ENCODE data around the gene GATD1.

Gene GATD1

DNA sequence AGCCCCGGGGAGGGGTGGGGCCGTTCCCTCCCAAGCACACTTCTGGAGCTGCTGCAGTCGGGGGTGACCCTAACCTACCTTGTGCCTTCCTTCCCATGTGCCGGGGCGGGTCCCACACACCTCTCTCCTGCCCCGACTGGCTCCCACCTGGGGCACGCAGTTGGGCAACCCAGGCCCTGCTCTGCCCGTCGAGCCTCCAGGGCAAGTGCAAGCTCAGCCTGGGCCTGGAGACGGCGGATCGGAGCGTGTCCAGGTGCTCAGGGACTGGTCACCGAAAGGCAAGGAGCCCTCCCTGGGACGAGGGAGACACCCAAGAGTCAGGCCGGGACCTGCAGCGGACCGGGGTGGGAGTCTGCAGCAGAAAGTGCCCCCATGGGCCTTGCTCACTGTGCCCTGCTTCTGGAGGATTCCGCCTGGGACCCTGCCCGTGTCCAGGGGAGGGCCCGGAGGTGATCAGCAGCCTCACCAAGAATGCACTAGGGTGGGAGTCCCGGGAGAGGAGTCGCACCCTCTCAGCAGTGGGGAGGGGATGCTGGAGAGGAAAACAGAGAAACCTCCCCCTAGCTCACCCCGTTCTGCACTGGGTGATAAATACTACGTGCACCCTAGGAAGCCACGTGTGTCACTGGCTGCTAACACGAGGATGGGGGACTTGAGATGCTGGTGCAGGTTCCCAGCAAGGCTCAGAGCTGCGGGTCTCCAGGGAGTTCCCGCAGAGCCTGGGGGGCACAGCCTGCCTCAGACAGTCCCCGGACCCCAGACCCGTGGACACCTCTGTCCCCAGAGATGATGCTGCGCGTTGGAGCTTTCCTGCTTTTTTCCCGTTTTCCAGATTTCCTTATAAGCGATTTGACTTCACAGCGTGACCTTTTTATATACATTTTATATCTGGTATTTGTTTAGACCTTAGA lies 5.2 kb upstream of the GATD1 start:
- in situ Hi-C loops (cut with MboI; ENCODE audit: low sequenced_read_pairs): no loop called here

DNA sequence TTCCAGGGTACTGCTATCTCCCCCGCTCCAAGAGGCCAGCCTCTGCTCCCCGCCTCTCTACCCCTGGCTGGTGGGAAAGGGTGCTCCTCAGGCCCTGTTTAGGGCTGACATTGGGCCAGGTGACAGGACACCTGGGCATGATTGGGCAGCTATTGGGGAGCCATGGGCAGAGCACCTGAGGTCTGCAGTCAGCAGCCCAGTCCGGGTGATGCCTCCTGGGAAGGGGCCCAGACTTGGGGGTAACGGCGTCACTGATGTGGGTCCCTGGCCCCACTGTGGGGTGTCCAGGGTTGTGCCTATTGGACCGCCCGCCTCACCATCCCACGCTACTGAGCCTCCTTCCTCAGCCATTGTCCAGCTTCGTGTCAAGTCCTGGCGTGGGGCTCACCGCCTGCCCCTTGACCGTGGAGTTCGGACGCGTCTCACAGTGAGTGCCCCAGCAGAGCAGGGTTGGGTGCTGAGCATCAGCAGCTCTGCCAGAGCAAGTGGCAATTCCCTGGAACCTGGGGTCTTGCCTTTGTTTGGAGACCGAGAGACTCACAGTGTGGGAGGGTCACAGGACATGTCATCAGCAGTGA lies 2.8 kb upstream of the GATD1 start:
- in situ Hi-C loops (cut with MboI; ENCODE audit: low sequenced_read_pairs): no loop called here

DNA sequence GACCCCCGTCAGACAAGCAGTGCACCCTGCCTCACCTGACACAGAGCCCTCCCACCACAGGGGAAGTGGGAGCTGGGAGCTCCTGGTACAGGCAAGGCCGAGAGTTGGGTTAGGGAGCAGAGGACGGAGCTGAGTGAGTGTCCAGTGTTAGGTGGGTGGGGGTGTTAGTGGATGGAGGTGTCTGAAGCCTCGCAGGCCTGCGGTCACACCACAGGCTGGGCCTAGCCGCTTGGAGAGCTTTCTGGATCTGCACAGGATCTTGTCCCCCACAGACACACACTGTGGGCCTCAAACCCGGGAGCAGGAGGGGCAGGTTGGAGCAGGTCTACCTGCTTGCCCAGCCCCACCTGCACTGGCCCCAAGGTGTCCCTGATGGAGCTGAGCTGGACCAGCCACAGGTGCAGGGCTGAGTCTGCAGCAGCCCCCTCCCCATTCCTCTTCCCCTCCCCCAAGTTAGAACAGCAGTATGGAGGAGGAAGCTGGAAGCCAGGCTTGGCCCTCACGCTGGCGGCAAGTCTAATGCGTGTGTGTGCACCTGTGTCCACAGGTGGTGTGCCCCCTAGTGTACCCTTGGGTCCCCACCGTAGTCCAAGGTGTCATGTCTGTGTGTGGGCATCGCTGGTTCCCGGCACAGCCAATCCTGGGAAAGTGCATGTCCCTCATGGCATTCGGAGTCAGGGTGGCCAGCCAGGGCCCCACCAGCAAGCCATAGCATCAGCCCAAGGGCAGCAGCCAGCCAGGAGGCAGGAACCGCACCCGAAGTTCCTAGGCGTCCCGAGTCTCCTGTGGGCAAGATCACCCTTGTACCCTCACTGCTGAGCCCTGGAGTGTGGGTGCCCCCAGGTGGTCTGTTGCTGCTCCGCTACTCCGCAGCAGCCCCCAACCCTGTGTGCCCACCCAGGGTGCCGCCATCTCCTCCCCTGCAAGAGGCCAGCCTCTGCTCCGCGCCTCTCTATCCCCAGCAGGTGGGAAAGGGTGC lies 2.0 kb upstream of the GATD1 start:
- in situ Hi-C loops (cut with MboI; ENCODE audit: low sequenced_read_pairs): no loop called here

DNA sequence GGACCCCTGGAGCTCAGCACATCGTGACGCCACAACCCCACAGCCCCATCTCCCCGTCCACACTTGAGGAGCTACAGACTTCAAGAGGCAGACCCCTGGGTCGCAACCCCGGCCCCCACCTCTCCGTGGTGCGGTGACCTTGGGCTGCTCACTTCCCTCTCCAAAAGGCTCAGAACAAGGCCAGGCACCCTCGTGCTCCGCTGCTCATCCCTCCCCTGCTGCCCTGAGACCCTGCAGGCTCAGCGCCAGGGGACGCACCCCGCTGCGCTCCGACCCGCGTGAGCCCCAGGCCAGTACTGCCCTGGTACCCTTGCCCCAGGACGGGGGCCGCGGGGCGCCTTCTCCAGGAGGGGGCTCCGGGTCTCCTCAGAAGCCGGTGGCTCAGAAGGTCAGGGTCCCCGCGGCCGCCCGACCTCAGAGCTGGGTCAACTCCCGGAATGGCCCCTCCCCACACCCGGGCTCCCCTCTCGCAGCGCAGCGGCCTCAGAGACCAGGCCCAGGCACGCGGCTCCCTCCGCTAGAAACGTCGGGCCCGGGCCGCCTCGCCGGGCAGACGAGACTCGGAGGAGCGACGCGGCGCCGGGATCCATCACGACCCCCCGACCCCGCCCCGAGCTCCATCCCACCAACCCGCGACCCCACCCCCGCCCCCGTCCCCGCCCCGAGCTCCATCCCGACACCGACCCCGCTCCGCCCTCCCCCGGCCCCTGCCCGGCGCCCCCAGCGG lies 563 bp downstream of the GATD1 start:
- in situ Hi-C loops (cut with MboI; ENCODE audit: low sequenced_read_pairs): no loop called here

DNA sequence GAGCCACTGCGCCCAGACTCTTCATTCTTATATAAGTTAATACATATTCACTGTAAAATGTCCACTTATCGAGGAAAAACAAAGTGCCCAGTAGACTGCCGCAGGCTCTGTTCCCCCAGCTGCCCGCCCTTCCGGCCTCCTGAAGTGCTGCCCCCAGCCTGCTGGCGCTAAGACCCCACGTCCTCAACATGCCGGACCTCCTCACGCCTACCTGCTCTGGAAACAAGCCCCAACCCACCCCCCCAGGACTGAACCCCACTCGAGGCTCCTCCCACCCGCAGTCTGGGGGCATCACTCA lies 1.1 kb downstream of the GATD1 start:
- in situ Hi-C loops (cut with MboI; ENCODE audit: low sequenced_read_pairs): no loop called here

DNA sequence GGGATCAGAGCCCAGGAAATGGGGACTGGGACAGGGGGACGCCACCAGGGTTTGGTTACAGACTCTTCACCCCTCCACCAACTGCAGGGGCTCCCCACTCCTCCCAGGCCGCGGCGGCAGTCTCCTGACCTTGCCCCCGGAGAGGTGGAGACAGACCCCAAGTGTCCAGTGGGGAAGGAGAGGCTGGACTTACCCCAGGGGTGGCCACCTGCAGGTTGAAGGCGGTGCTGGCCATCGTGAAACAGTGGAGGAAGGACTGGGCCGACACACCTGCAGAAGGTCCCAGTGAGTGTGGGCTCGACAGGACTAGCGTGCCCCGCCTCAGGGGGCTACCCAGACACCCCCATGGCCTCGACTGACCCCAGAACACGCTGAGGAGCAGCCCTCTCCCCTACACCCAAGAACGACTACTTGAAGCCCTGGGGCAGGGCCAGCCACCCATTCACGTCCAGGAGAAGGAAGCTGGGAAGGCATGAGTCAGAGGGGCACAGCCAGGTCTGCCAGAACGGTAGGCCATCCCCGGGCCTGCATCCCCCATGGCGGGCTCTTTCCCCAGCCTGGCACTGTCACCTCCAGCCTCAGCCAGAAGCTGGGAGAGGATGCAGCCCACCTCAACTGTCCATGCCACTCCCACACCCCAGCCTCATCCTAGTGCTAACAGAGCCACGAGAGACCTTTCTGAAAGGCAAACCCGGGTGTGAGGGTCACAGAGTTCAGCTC lies 2.3 kb downstream of the GATD1 start:
- in situ Hi-C loops (cut with MboI; ENCODE audit: low sequenced_read_pairs): no loop called here

DNA sequence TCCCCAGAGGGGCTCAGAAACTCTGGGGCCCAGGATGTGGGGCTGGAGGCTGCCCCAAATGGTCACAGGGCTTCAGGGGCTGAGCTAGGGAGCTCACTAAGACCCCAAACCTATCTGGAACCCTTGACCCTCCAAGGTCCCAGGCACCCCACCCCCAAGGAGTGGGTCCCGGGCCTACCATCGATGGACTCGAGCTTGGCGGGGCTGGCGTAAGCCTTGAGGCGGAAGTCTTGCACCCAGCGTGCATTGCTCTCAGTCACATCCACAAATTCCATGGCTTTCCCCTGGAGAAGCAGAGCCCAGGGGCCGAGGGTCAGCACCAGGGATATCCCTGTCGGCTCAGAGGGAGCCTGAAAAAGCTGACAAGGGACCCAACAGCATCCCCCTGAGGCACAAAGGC lies 3.5 kb downstream of the GATD1 start:
- in situ Hi-C loops (cut with MboI; ENCODE audit: low sequenced_read_pairs): no loop called here

DNA sequence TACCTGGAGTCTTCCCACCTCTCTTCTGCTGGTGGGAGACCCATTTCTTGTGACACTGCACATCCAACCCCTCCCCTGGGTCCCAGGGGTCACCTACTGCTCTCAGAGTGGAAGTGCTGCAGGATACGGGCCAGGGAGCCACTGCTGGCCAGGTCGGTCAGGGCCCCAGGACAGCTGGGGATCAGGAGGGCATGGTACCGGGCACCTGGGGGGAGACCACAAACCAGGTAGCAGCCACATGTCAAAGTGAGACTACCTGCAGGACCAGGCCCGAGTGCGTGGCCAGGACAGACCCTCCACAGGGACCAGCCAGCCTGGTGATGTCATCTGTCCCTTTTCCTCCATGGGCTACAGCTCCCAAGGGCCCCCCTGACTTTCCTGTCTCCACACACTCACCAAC lies 3.9 kb downstream of the GATD1 start:
- in situ Hi-C loops (cut with MboI; ENCODE audit: low sequenced_read_pairs): no loop called here

DNA sequence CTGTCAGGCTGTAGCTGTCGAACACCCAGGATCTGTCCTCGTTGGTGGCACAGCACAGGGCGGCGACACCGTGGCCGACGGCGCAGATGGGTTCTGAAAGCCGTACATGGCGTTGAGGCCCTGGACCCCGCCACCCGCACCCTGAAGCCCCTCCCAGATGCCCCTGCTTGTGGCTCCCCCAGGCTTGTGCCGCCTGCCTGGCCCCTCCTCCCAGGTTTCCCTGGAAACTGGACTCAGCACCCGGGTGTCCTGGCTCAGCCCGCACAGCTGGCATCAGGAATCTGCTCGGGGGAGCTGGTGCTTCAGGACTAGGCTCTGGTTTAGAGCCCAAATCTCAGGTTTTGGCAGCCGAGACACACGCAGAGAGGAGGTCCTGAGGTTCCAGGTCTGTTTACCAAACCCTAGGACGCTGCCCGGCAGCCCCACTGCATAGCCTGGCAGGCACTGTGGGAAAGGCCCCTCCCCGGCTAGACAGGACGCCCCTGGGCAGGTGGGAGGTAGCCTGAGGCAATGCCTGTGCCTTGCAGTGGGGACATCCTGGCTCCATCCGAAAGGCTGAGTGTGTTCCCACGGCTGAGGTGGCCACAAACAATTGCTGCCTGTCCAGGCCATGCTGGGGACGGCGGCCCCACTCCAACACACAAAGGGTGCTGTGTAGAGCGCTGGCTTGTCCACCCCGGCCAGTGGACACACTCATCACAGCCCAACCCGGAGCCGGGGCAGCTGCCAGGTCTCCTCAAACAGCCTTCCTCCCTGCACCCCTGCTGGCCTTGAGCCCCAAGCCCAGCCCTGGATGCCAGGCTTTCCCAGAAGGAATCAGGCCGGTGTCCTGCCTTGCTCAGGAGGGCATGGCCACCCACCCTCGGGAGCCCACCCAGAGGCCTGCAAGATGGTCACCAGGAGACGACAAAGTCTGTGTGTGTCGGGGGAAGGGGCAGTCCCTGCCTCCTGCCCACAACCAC lies 4.6 kb downstream of the GATD1 start:
- in situ Hi-C loops (cut with MboI; ENCODE audit: low sequenced_read_pairs): no loop called here

DNA sequence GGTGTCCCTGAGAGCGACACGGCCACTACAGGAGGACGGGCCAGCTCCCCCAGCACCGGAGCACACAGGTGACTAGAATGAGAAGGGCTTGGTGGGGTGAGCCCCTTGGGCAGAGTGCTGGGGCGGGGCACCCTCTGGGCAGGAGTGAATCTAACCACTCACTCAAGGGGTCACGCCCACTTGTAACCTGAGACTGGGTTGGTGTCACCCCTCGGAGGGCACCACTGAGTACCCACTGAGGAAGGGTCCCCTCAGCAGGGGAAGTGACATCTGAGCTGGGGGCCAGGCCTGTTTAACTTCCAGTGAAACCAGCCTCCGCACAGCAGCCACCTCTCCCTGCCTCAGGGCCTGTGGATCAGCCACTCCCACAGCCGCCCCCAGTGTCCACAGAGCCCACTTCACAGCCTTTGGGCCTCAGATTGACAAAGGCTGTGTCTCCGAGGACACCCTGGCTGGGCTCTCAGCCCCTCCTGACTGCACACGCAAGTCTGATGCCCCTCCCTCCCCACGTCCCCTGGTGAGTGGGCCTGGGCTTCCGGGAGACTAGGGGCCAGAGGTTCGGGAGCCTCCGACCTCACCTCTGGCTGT lies 5.6 kb downstream of the GATD1 start:
- in situ Hi-C loops (cut with MboI; ENCODE audit: low sequenced_read_pairs): no loop called here

DNA sequence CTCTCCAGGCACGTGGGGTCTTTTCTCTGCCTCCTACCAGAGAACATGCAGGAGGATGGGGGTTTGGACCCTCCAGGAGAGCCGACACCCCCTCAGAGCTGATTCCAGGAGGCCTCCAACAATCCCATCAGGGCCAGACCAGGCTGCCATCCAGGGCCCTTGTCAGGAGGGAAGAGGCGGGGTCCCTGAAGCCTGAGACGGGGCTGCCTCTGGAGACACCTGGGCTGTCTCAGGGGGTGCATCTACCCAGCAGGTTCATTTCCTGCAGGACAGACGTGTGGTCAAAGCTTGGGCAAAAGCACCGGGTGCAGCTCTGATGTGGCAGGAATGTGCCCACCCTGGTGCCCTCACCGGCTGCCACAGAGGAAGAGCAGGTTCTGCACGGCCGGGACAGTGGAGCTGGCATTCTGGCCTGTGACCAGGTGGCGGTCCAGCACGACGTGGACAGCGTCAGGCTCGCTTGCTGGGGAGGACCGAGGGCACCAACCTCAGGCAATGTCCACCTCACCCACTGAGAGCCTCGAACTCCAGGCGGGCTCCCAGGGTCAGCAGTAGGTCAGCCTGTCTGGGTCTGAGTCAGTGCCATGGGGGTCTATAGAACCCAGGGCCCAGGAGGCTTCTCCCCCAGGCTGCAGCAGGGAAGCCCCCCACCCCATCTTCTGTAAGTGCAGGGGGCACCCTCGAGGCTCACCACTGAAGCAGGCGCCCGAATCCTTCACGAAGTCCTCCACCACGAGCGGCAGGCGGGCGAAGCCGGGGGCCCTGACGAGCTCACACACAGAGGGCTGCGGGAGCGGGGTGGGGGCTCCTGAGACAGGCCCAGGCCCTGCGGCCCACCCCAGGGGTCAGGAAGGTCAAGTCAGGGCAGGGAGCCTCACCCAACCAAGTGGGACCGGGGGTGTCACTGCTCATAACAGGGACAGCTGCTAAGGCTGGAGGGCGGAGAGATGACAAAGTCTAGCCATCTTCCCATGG lies 6.4 kb downstream of the GATD1 start:
- in situ Hi-C loops (cut with MboI; ENCODE audit: low sequenced_read_pairs): no loop called here

DNA sequence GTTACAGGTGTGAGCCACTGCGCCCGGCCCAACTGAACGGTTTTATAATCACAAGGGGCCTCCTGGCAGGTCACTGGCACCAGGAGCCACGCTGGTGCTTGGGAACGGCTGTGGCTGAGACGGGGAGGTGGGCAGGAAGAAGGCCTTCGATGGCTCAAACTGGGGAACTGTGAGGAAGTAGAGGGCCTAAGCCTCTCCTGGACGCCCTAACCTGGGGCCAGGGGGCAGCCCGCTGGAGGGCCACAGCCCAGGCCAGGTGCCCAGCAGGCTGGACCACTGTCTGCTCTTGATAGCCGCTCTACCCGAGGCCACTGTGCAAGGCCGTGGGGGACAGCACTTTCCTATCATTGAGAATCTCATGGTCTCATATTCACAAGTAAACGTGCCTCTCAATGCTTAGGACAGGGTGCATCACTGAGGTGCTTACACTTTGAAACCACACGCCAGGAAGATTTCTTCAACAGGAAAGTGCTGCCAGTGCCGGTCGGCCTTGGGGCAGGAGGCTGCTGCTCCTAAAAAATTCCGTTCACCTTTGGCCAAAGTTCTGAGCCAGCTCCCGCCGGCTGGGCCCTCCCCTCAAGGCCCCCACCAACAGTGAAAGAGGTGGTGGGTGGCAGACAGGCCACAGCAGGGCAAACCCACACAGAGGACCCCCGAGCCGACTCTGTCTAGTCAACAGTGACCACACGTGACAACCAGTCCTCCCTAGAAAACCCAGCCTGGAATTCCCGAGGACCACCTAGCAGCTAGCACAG lies 7.2 kb downstream of the GATD1 start:
- in situ Hi-C loops (cut with MboI; ENCODE audit: low sequenced_read_pairs): no loop called here

DNA sequence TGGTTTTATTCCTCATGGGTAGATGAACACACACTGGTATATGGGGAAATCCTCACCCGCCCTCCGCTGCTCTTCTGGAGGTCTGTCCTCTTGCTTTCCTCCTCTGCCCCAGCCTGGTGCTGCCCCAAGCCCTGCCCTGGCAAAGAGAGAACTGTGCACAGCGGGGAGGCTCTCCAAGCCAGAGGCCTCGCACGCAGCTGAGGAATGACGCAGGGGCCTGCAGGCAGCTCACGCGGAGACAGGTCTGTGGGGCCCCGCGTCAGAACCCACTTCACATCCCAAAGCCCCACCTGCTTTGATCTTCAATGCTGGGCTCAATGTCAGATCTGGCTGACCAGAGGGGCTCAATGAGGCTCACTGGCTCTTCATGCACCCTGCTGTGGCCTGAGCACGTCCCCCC lies 10.0 kb downstream of the GATD1 start:
- in situ Hi-C loops (cut with MboI; ENCODE audit: low sequenced_read_pairs): no loop called here

DNA sequence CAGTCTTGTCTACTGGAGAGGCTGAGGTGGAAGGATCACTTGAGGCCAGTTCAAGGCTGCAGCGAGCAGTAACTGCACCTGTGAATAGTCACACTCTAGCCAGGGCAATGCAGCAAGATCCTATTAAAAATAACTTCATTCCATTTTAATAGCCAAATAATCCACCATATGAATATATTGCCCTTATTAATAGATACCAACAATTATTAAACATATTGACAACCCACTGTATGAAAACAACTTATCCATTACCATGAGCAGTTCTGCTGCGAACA lies 10.4 kb downstream of the GATD1 start:
- in situ Hi-C loops (cut with MboI; ENCODE audit: low sequenced_read_pairs): no loop called here

DNA sequence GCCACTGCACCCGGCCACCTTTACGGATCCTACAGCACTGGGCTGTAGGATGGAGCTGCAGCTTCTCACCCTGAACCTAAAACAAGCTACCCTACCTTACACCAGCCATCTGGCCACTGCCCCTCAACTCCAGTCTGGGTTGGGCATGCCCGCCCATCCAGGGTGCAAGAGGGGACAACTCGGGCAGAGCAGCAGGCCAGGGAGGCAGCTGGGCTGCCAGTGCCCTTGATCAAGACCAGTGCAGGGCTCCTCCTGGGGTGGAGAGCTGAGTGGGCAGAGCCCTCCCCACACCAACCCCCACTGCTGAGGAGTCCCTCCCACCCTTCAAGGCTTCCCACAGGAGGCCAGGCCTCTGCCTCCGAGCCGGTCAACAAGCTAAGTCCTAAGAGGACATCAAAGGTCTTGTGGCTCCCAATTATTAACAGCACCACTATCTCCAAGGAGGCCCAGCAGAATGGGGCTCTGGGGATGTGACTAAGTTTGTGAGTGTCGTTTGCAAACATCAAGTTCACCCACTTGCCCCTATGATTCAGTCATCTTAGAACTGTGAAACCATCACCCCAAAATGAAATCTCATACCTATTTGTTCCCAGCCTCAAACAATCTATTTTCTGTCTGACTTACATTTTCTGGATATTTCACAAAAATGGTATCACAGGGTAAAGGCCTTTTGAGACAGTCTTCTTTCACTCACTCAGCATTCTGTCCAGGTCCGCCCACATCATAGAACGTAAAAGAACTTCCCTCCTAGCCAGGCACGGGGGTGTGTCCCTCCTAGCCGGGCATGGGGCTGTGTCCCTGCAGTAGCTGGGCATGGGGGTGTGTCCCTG lies 11.0 kb downstream of the GATD1 start:
- in situ Hi-C loops (cut with MboI; ENCODE audit: low sequenced_read_pairs): no loop called here

DNA sequence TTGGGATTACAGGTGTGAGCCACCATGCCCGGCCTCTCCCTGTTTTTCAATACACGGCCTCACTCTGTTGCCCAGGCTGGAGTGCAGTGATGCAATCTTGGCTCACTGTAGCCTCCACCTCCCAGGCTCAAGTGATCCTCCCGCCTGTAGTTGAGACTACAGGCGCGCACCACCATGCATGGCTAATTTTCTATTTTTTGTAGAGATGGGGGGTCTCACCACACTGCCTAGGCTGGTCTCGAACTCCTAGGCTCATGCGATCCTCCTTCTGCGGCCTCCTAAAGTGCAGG lies 11.5 kb downstream of the GATD1 start:
- in situ Hi-C loops (cut with MboI; ENCODE audit: low sequenced_read_pairs): no loop called here
